ENCODE measurements around the gene NAT16. TPM values are rescaled to one million over a fixed set of nuclear protein-coding genes. Genes with fewer than 3 reads are reported as not detected.
"Not testable (repeated sequence)": the region's sequence is repeated elsewhere in the genome, so short reads cannot be mapped to it uniquely, and the experiment has no call there.

The NAT16 gene
- total RNA-seq, 1 donor from 2014 or later = not detected

- intact Hi-C loops (cut with micrococcal nuclease) = not testable (repeated sequence)
Observed at GRCh38 chr7:101203740-101204738, 23.9 kb upstream of the NAT16 start.

GRCh38 chr7:101202603-101202918 is 22.5 kb upstream of the NAT16 start:
- intact Hi-C loops (cut with micrococcal nuclease) = no loop called here

- intact Hi-C loops (cut with micrococcal nuclease) = no loop called here
Observed at GRCh38 chr7:101201695-101202602, 21.9 kb upstream of the NAT16 start.

GRCh38 chr7:101200862-101201599 is 20.9 kb upstream of the NAT16 start, which contains the start of gene MOGAT3:
Gene MOGAT3 (minus strand): TSS chr7:101201036. CDS start chr7:101200854, 182 bp downstream.
- intact Hi-C loops (cut with micrococcal nuclease) = no loop called here

GRCh38 chr7:101200504-101200861 is 20.4 kb upstream of the NAT16 start:
- intact Hi-C loops (cut with micrococcal nuclease) = no loop called here

GRCh38 chr7:101199522-101199921 is 19.4 kb upstream of the NAT16 start:
- intact Hi-C loops (cut with micrococcal nuclease) = not testable (repeated sequence)

- intact Hi-C loops (cut with micrococcal nuclease) = no loop called here
Observed at GRCh38 chr7:101198476-101198875, 18.4 kb upstream of the NAT16 start.

- intact Hi-C loops (cut with micrococcal nuclease) = no loop called here
Observed at GRCh38 chr7:101197991-101198390, 17.9 kb upstream of the NAT16 start.

GRCh38 chr7:101195884-101196283 is 15.8 kb upstream of the NAT16 start:
- intact Hi-C loops (cut with micrococcal nuclease) = no loop called here

GRCh38 chr7:101189109-101189508 is 9.0 kb upstream of the NAT16 start:
- intact Hi-C loops (cut with micrococcal nuclease) = no loop called here

GRCh38 chr7:101186844-101187428 is 6.8 kb upstream of the NAT16 start:
- intact Hi-C loops (cut with micrococcal nuclease) = no loop called here

GRCh38 chr7:101186194-101186593 is 6.1 kb upstream of the NAT16 start:
- intact Hi-C loops (cut with micrococcal nuclease) = no loop called here

GRCh38 chr7:101185258-101185839 is 5.3 kb upstream of the NAT16 start:
- intact Hi-C loops (cut with micrococcal nuclease) = no loop called here

GRCh38 chr7:101179713-101180112 is 380 bp downstream of the NAT16 start:
- intact Hi-C loops (cut with micrococcal nuclease) = no loop called here

- intact Hi-C loops (cut with micrococcal nuclease) = no loop called here
Observed at GRCh38 chr7:101179117-101179516, 976 bp downstream of the NAT16 start.

- intact Hi-C loops (cut with micrococcal nuclease) = no loop called here
Observed at GRCh38 chr7:101177644-101178043, 2.4 kb downstream of the NAT16 start.

- intact Hi-C loops (cut with micrococcal nuclease) = no loop called here
Observed at GRCh38 chr7:101175664-101176063, 4.4 kb downstream of the NAT16 start.

- intact Hi-C loops (cut with micrococcal nuclease) = loop anchor here (5.0 kb wide), 1 partner anchor 133 kb away; no protein-coding TSS in a partner anchor
Observed at GRCh38 chr7:101174322-101174854, 5.7 kb downstream of the NAT16 start.

GRCh38 chr7:101173752-101174244 is 6.3 kb downstream of the NAT16 start:
- intact Hi-C loops (cut with micrococcal nuclease) = loop anchor here (5.0 kb wide), 1 partner anchor 134 kb away; no protein-coding TSS in a partner anchor

All from T-helper 2 cell treated with Interferon-gamma antibody and Interleukin-4, amounts not matched to agents 100 ng/mL and 5 ng/mL, for 36 hours (primary cell).